Mucosa of gallbladder (tissue), 1 donor: ENCODE data around the gene RFX1. TPM values are rescaled to one million over a fixed set of nuclear protein-coding genes. Genes with fewer than 3 reads are reported as not detected.

ENCODE experiments used
- total RNA-seq: library from RNA; stranded (reverse); gene quantifications from one replicate; pipeline ENCODE4 v1.2.1, GENCODE V29; 2021
- donor health status: DM: no; HTN: no; CAD: no.

The RFX1 gene
- total RNA-seq, 1 donor from 2014 or later = 25.0 TPM

Other genes starting within 250 kb of the RFX1 start
- gene MRI1, start 241.8 kb downstream of the RFX1 start, total RNA-seq = 59.4 TPM
- gene C19orf53, start 231.9 kb downstream of the RFX1 start, total RNA-seq = 91.3 TPM
- 11.2 TPM for gene ZSWIM4, start 210.9 kb downstream of the RFX1 start, total RNA-seq
- gene NANOS3, start 129.2 kb downstream of the RFX1 start, total RNA-seq = 0.75 TPM
- 2.6 TPM for gene BRME1, start 100.2 kb downstream of the RFX1 start, total RNA-seq
- 57.1 TPM for gene CC2D1A, start 100.1 kb downstream of the RFX1 start, total RNA-seq
- 3.2 TPM for gene PODNL1, start 67.9 kb downstream of the RFX1 start, total RNA-seq
- gene DCAF15, start 53.8 kb downstream of the RFX1 start, total RNA-seq = 33.7 TPM
- gene RLN3, start 21.8 kb upstream of the RFX1 start, total RNA-seq = not detected
- 5.6 TPM for gene IL27RA, start 25.4 kb upstream of the RFX1 start, total RNA-seq
- 42.8 TPM for gene PALM3, start 55.8 kb upstream of the RFX1 start, total RNA-seq
- 21.6 TPM for gene MISP3, start 66.5 kb upstream of the RFX1 start, total RNA-seq
- gene C19orf67, start 79.5 kb upstream of the RFX1 start, total RNA-seq = not detected
- 56.5 TPM for gene SAMD1, start 84.4 kb upstream of the RFX1 start, total RNA-seq
- 98.7 TPM for gene PRKACA, start 111.4 kb upstream of the RFX1 start, total RNA-seq
- 1.7 TPM for gene ASF1B, start 130.3 kb upstream of the RFX1 start, total RNA-seq
- 33.2 TPM for gene ADGRL1, start 199.8 kb upstream of the RFX1 start, total RNA-seq